ENCODE data around the gene MAPK10. TPM values are rescaled to one million over a fixed set of nuclear protein-coding genes. Genes with fewer than 3 reads are reported as not detected.

The MAPK10 gene
- polyA plus RNA-seq, 2 of the 4 experiments (the other 2 are of a cell fraction): 1.4 to 3.4 TPM

- CTCF ChIA-PET: no interaction called here
- no peak for ATAC-seq
- TF ChIP-seq PBX3 (IDR thresholded peaks at IDR 0.05): no peak
- TF ChIP-seq RFX5 (IDR thresholded peaks at IDR 0.05): no peak
- no peak for TF ChIP-seq HOXA7 (CRISPR knock-in tag; IDR thresholded peaks at IDR 0.05)
- TF ChIP-seq MAZ (IDR thresholded peaks at IDR 0.05; ENCODE audit: borderline replicate concordance, low read depth, low read length): no peak
- no peak for TF ChIP-seq EHMT2 (IDR thresholded peaks at IDR 0.05; ENCODE audit: low read depth)
- no peak for TF ChIP-seq ESRRA (IDR thresholded peaks at IDR 0.05; ENCODE audit: borderline replicate concordance, low read length)
- TF ChIP-seq KDM5A (IDR thresholded peaks at IDR 0.05): no peak
- TF ChIP-seq HMGXB4 (CRISPR knock-in tag; IDR thresholded peaks at IDR 0.05; ENCODE audit: borderline replicate concordance): no peak
- TF ChIP-seq MYC (IDR thresholded peaks at IDR 0.05; ENCODE audit: borderline replicate concordance, low read length): no peak
- no peak for TF ChIP-seq FOSL2 (IDR thresholded peaks at IDR 0.05)
- TF ChIP-seq FOSL2 (CRISPR knock-in tag; IDR thresholded peaks at IDR 0.05): no peak
- no peak for TF ChIP-seq PHF8 (IDR thresholded peaks at IDR 0.05; ENCODE audit: borderline replicate concordance, low read depth)
- TF ChIP-seq RARB (CRISPR knock-in tag; IDR thresholded peaks at IDR 0.05): no peak
- TF ChIP-seq NPAS2 (CRISPR knock-in tag; IDR thresholded peaks at IDR 0.05; ENCODE audit: borderline replicate concordance): no peak
- TF ChIP-seq POLR2AphosphoS2 (conservative IDR thresholded peaks at IDR 0.05; ENCODE audit: low read length): no peak
- no peak for TF ChIP-seq ZFP36 (IDR thresholded peaks at IDR 0.05; ENCODE audit: borderline replicate concordance, partially characterized antibody)
- TF ChIP-seq EP300 (IDR thresholded peaks at IDR 0.05): no peak
- no peak for TF ChIP-seq HOXB5 (CRISPR knock-in tag; IDR thresholded peaks at IDR 0.05)
- no peak for TF ChIP-seq CBX2 (IDR thresholded peaks at IDR 0.05; ENCODE audit: borderline replicate concordance, low read depth)
- TF ChIP-seq CHD2 (IDR thresholded peaks at IDR 0.05; ENCODE audit: low read length, partially characterized antibody): no peak
- Histone ChIP-seq H3K9me3 (no peaks in the 10 kb centered on the region), H3K4me2 (no peak overlapping the region), H3K4me1 (no peaks in the 10 kb centered on the region), H3K27ac (no peak overlapping the region), H3K4me3 (no peak overlapping the region)
- POLR2A ChIA-PET: no interaction called here
- FAIRE-seq: no peak
- 39% methylated on average over 1 of the region's 1 CpG for WGBS (ENCODE audit: missing lambda C conversion rate)
- DNase-seq (ENCODE audit: low read depth in 1 of 2, low spot score in 1 of 2): no peak
These were observed 340.5 kb downstream of the MAPK10 start for GRCh38 chr4:86019362-86019761.

- peaks cover 9% of the 10 kb centered on the region; the same call in 1 of the 3 replicates for H3K4me1 ChIP-seq
- FAIRE-seq (no peak), ATAC-seq (no peak), DNase-seq (ENCODE audit: low read depth in 1 of 2, low spot score in 1 of 2) (no peak)
- WGBS (ENCODE audit: missing lambda C conversion rate): 37% methylated on average over 2 of the region's 2 CpGs
- no peaks in the 10 kb centered on the region for H3K9me3 ChIP-seq
- no peak overlapping the region for H3K4me3 ChIP-seq
- H3K27ac ChIP-seq: no peak overlapping the region
- no peak overlapping the region for H3K4me2 ChIP-seq
- CTCF ChIA-PET: interaction anchor here (0.6 to 0.7 kb wide), 2 partner anchors 13 to 880 kb away, joined by 3 to 4 read pairs; no protein-coding TSS in a partner anchor
- POLR2A ChIA-PET: no interaction called here
- no peak for TF ChIP-seq EP300 (IDR thresholded peaks at IDR 0.05)
- TF ChIP-seq BHLHE40 (IDR thresholded peaks at IDR 0.05; ENCODE audit: low read depth, low read length): no peak
- TF ChIP-seq ZNF302 (CRISPR knock-in tag; IDR thresholded peaks at IDR 0.05): no peak
- TF ChIP-seq SMC3 (IDR thresholded peaks at IDR 0.05): no peak
- no peak for TF ChIP-seq E2F6 (IDR thresholded peaks at IDR 0.05; ENCODE audit: borderline replicate concordance, low read depth)
- no peak for TF ChIP-seq POLR2AphosphoS2 (conservative IDR thresholded peaks at IDR 0.05; ENCODE audit: low read length)
- no peak for TF ChIP-seq HEYL (CRISPR knock-in tag; IDR thresholded peaks at IDR 0.05)
- TF ChIP-seq REST (IDR thresholded peaks at IDR 0.05): no peak
- TF ChIP-seq HES2 (IDR thresholded peaks at IDR 0.05): no peak
- no peak for TF ChIP-seq ELK1 (IDR thresholded peaks at IDR 0.05; ENCODE audit: low read depth, low read length)
These were observed 344.2 kb downstream of the MAPK10 start for GRCh38 chr4:86015412-86016350.
